Coronary artery (tissue), 2 donors: Measurements from ENCODE around the gene KCNK7.

Source experiments
- DNase-seq: peaks from one replicate; pipeline ENCODE4 v3.0.0-alpha.2; 2017; ENCODE audit warnings: low spot score
- H3K27ac ChIP-seq, 2 donors: fragments of 200-600 bp; sonication (generic); one replicate each; pipeline ENCODE4 v1.5.1; 2016 to 2019
- H3K4me3 ChIP-seq: fragments of 200-600 bp; sonication (generic); 2 replicates; pipeline ENCODE4 v1.5.1; 2016; ENCODE audit warnings: mild to moderate bottlenecking, moderate library complexity
- TF ChIP-seq, protein P1 (sequence below): fragments of 200-600 bp; sonication (generic); IDR thresholded peaks from one replicate; pipeline ENCODE4 v1.5.1; 2019; ENCODE audit warnings: antibody characterized with exemption

Gene KCNK7

GRCh38 chr11:65563601-65564000 is 32.0 kb downstream of the KCNK7 start:
- DNase-seq, result no peak
- TF ChIP-seq, protein P1, sequence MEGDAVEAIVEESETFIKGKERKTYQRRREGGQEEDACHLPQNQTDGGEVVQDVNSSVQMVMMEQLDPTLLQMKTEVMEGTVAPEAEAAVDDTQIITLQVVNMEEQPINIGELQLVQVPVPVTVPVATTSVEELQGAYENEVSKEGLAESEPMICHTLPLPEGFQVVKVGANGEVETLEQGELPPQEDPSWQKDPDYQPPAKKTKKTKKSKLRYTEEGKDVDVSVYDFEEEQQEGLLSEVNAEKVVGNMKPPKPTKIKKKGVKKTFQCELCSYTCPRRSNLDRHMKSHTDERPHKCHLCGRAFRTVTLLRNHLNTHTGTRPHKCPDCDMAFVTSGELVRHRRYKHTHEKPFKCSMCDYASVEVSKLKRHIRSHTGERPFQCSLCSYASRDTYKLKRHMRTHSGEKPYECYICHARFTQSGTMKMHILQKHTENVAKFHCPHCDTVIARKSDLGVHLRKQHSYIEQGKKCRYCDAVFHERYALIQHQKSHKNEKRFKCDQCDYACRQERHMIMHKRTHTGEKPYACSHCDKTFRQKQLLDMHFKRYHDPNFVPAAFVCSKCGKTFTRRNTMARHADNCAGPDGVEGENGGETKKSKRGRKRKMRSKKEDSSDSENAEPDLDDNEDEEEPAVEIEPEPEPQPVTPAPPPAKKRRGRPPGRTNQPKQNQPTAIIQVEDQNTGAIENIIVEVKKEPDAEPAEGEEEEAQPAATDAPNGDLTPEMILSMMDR, result no peak
- no peak overlapping the region for H3K4me3 ChIP-seq
- H3K27ac ChIP-seq, result peak overlapping the region in 1 of 2 donors; percentile 29

GRCh38 chr11:65562788-65563187 is 32.8 kb downstream of the KCNK7 start:
- TF ChIP-seq, protein P1, result no peak
- no peak overlapping the region for H3K27ac ChIP-seq
- H3K4me3 ChIP-seq, result no peak overlapping the region
- DNase-seq, result no peak

GRCh38 chr11:65562020-65562419 is 33.6 kb downstream of the KCNK7 start:
- TF ChIP-seq, protein P1, result no peak

DNA sequence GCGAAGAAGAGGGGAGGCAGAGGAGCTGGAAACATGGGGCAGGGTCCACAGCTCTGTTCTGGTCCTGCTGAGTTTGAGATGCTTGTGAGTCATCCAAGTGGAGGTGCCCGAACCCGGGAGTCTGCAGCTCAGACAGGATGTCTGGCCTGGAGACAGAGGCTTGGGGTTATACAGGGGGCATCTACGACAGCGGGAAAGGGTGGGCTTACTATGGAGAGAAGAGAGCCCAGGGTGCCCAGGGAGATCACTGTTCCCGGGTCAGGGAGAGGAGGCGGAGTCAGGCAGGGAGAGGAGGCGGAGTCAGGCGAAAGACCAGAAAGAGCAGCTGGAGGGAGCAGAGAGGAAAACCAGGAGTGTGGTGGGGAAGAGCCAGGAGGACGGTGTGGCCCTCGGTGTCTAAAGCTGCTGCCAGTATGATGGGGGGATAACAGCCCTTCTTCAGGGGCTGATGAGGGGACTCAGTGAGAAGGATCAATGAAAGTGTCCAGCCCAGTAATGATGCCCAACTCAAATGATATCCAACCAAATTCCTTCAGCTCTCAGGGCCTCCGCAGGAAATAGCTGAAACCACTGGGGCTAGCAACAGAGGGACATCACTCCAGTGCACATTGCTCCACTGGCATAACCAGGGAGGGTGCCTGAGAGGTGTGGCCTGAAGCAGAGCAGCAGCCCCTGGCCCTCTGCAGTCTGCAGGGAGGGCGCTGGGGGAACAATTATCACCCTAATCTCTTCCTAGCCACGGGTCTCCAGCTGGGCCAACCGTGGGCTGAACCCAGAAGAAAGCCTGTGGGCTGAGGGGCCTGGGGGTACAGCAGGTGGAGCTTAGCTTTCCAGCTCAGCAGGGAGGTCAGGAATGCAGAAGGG is 34.8 kb downstream of the KCNK7 start:
- TF ChIP-seq, protein P1, result no peak
- Histone ChIP-seq H3K27ac (peak overlapping the region; percentile 97 to 99), H3K4me3 (peak overlapping the region; percentile 5)
- DNase-seq, result no peak

More at GRCh38 chr11:65562020-65562419, 33.6 kb downstream of the KCNK7 start:
- no peak overlapping the region for H3K4me3 ChIP-seq
- no peak overlapping the region for H3K27ac ChIP-seq
- no peak for DNase-seq

DNA sequence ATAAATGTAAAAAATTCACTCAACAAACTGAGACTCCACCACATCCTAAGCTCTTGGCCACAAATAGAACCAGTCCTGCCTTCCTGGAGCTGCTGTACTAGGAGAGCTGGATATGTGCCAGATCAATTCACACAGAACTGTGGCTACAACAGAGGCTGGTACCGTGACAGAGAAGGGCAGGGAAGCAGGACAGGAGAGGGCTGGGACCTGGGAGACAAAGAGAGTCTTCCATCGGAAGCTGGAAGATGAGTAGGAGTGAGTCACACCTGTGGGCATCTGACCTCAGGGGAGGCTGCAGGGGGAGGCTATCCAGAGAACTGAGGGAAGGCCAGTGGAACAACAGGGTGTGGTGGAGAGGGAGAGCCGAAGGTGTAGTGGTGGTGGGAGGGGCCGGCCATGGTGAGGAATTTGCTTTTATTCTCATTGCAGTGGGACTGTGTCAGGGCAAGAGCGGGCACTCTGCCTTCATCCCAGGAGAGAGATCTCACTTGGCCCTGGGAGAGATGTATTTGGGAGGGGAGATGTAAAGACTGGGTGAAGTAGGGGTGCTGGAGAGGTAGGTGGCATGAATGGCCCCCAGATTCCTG is 35.6 kb downstream of the KCNK7 start:
- no peak for DNase-seq
- TF ChIP-seq, protein P1, result no peak
- H3K27ac ChIP-seq, result peak overlapping the region; percentile 97 to 99
- H3K4me3 ChIP-seq, result peak overlapping the region; percentile 26

- peak overlapping the region; percentile 97 to 99 for H3K27ac ChIP-seq
- peak overlapping the region; percentile 82 for H3K4me3 ChIP-seq
- DNase-seq, result no peak
- TF ChIP-seq, protein P1, result no peak
These were observed 36.1 kb downstream of the KCNK7 start for GRCh38 chr11:65559535-65559934.
